ENCODE data around the gene ZBTB7C.

Gene ZBTB7C

DNA sequence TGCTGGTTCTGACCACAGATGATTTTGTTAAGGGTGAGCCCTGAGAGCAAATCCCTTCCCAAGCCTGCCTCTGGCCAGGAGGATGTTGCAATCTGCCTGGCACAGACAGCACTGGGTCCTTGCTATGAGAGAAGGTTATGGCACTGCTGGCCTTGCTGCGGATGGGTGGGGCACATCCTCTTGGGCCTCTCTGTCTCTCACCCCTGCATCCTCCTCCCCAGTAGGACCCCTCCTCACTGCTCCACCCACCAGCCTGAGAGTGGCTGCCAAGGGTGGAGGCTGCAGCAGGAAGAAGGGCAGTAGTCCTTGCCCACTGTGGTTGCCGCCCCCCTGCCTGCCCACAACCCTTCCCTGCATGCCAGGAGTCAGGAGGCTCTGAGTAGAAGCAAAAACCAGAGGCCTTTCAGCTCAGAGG is 180.9 kb downstream of the ZBTB7C start:
- TF ChIP-seq, protein P1, sequence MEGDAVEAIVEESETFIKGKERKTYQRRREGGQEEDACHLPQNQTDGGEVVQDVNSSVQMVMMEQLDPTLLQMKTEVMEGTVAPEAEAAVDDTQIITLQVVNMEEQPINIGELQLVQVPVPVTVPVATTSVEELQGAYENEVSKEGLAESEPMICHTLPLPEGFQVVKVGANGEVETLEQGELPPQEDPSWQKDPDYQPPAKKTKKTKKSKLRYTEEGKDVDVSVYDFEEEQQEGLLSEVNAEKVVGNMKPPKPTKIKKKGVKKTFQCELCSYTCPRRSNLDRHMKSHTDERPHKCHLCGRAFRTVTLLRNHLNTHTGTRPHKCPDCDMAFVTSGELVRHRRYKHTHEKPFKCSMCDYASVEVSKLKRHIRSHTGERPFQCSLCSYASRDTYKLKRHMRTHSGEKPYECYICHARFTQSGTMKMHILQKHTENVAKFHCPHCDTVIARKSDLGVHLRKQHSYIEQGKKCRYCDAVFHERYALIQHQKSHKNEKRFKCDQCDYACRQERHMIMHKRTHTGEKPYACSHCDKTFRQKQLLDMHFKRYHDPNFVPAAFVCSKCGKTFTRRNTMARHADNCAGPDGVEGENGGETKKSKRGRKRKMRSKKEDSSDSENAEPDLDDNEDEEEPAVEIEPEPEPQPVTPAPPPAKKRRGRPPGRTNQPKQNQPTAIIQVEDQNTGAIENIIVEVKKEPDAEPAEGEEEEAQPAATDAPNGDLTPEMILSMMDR (IDR thresholded peaks at IDR 0.05), result no peak

DNA sequence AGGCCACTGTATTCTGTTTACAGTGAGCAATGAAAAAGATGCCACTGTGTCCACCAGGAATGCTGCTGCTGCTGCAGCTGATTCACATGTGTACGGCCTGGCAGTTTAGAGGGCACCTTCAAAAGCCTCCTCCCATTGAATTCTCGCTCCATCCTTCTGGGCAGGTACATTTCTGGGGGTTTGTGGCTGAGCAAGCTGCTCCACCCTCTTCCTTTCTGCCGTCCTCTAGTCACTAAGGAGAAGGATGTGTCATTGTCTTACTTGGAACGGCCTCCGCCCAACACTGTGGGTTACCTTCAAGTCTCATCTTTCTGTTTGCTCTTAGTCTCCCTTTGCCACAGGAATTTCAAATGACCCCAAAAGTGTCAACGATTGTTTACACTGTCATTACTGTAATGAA is 182.0 kb downstream of the ZBTB7C start:
- TF ChIP-seq, protein P1 (IDR thresholded peaks at IDR 0.05), result no peak

DNA sequence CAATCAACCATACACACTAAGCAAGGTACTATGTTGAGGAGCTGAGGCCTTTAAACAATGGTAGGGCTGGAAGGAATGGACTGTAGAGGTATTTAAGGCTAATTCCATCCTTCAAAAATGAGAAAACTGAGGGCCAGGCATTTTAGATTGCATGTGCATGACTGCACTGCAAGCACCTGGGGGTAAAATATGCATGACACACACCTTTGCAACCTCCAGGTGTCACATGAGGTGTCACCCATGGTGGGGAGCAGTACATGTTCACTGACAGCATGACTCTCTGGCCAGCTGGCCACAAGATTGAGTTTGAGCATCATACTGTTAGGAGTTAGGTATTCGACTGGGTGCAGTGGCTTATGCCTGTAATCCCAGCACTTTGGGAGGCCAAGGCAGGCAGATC is 182.8 kb downstream of the ZBTB7C start:
- TF ChIP-seq, protein P1 (IDR thresholded peaks at IDR 0.05), result no peak

DNA sequence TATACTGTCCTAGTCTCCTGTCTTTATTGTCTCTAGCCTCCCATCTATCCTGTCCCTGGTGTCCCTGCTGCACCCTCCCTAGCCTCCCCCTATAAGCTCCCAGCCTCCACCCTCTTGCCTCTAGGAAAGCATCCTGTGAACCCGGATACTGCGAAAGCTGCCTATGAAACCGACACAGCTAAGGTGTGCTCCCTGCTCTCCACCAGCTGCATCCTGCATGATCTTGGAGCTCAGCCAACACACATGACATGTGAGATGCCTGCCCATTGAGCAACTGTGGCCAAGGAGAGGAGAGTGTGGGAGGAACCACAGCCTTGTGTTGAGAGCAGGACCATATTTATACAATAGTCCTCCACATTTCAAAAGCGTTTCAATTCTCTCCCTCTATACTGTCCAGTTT is 187.1 kb downstream of the ZBTB7C start:
- TF ChIP-seq, protein P1 (IDR thresholded peaks at IDR 0.05), result no peak

DNA sequence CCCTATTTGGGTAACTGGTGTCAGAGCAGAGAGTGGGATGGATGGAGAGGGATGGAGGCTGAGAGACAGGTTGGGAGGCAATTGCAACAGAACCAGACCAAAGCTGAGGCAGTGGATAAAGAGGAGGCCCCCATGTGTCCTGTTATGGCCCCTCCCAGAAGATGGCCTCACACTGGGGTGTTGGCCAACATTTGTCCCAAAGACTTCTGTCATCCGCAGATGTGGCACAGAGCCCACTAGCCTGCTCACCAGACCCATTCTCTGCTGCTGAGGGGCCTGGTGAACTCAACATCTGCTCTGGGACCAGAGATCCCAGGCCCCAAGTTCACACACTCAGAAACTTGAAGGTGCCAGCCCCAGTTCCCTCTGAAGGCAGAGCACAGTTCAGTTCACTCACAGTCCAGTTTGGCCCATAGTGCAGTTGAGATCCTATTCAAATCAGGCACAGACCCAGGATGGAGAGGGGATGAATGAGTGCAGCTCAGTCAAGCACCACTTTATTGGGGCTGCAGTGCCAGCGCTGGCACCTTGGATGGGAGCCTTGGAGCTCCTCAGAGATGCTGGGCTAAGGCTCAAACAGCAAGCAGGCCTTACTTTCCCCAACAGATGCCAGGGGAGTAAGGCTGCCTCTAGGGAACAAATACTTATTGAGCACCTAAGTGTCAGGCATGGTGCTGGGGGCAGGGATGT is 189.2 kb downstream of the ZBTB7C start:
- TF ChIP-seq, protein P1 (IDR thresholded peaks at IDR 0.05), result no peak

DNA sequence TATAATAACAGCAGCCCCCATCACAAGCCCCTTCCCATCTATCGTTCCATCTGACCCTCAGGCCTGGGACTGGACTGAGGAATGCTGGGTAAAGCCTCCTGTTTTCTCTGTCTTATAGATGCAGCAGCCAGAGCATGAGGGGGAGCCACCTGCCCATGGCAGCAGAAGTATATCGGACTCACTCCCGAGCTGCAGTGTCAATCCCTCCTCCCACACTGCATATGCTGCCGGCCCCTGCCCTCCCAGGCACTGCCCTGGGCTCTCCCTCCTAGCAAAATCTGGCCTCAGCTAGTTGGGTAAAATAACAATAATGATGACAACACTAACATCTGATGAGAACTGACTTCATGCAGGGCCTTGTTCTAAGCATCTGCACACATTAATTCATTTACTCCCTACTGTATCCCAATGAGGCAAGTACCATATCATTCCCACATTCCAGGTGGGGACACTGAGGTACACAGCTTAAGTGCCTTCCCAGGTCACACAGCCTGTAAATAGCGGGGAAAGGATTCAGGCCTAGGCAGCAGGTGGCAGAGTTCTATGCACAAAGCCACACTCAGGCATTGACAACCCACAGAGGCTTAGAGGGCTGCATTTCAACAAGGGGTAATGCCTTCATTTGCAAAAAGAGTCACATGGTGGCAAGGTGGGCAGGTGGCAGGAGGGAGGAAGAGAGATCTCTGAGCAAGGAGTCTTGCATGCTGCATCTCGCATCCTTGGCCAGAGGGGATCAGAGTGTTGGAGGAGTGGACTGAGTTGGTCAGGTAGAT is 190.0 kb downstream of the ZBTB7C start:
- TF ChIP-seq, protein P1 (IDR thresholded peaks at IDR 0.05), result no peak

DNA sequence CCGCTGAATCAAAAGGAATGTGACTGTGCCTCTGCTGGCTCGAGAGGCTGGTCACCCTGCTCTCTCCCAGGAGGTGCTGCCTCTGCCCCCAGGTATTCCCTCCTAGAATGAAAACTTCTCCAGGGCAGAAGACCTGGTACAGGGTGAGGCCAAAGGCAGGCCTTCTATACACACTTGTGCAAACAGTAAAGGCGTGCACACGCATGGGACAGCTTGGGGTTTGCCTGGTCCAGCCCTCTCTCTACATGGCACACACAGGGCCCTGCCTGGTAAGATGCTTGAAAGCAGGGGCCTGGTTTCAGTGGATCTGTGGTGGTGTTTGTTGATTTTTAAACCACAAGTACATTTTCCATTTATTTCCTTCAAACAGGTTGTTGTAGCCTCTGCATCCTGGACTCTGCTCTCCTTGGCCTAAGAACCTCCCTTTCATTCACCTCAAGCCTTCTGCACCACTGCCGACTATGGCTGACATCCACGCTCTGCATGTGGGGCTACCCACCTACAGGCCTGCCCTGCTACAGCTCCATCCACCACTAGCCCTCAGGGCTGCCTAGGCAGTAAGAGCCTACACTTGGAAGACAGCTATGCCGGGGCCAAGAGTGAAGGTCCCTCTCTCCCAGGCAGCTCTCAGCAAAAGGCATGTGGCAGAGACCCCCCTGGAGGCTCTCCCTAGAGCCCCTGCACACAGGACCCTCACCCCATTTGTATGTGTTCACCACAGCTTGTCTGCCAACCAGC is 190.7 kb downstream of the ZBTB7C start:
- TF ChIP-seq, protein P1 (IDR thresholded peaks at IDR 0.05), result no peak

Measured in LNCAP (cell line).